SK-N-SH (cell line): Measurements from ENCODE around the gene DLX1. TPM values are rescaled to one million over a fixed set of nuclear protein-coding genes. Genes with fewer than 3 reads are reported as not detected.

Source experiments
- CTCF ChIA-PET: fragments of 300-600, 350-600 bp; formaldehyde crosslinking; extraction: SDS; loops from one replicate; lab custom pipeline; 2021; lab: Yijun Ruan, JAX
- POLR2A ChIA-PET: fragments of 350-600 bp; sonication (Branson Sonifier 250); formaldehyde crosslinking; extraction: SDS; loops from one replicate; lab custom pipeline; 2020; ENCODE audit warnings: antibody characterized with exemption, inconsistent platforms; lab: Yijun Ruan, JAX
- DNase-seq: peaks from one replicate; pipeline ENCODE4 v3.0.0; 2012
- H2AFZ ChIP-seq: fragments of 200-600 bp; sonication (generic); 2 replicates; pipeline ENCODE4 v1.8.1; 2016; ENCODE audit warnings: antibody characterized with exemption, mild to moderate bottlenecking, low read depth
- H3F3A ChIP-seq: fragments of 200-600 bp; sonication (generic); replicated peaks from 2 replicates; pipeline ENCODE3; 2016; ENCODE audit warnings: antibody characterized with exemption, mild to moderate bottlenecking; ENCODE audit not compliant: insufficient read depth
- H3K27ac ChIP-seq, 2 experiments: fragments of 200-500 bp in 1 of 2; fragments of 200-600 bp in 1 of 2; sonication (Bioruptor generic) in 1 of 2; sonication (generic), shearing (Covaris generic) in 1 of 2; 2 replicates each; pipeline versions ENCODE4 v1.5.1 to v1.6.1; 2014 to 2016; ENCODE audit warnings: low read depth in 2 of 2, inconsistent platforms in 1 of 2, low read length in 1 of 2, mild to moderate bottlenecking in 1 of 2, mixed read lengths in 1 of 2
- H3K27me3 ChIP-seq: fragments of 200-600 bp; sonication (generic), shearing (Covaris generic); 2 replicates; pipeline ENCODE4 v1.6.1; 2016; ENCODE audit warnings: mixed run types; ENCODE audit not compliant: insufficient read depth
- H3K36me3 ChIP-seq, 2 experiments: fragments of 200-500 bp in 1 of 2; fragments of 200-600 bp in 1 of 2; sonication (Bioruptor generic) in 1 of 2; sonication (generic) in 1 of 2; replicated peaks in 1 of 2; 2 replicates each; pipeline versions ENCODE3 to v1.5.1; 2014 to 2016; ENCODE audit warnings: low read length in 1 of 2, mild to moderate bottlenecking in 1 of 2; ENCODE audit not compliant: insufficient read depth in 2 of 2, control insufficient read depth in 1 of 2
- H3K4me1 ChIP-seq, 2 experiments: fragments of 200-500 bp in 1 of 2; fragments of 200-600 bp in 1 of 2; sonication (Bioruptor generic) in 1 of 2; sonication (generic), shearing (Covaris generic) in 1 of 2; 2 replicates each; pipeline versions ENCODE4 v1.5.1 to v1.6.1; 2014 to 2016; ENCODE audit warnings: low read depth in 1 of 2, low read length in 1 of 2, mixed run types in 1 of 2; ENCODE audit not compliant: insufficient read depth in 2 of 2, control insufficient read depth in 1 of 2
- H3K4me2 ChIP-seq: fragments of 200-600 bp; sonication (generic), shearing (Covaris generic); 2 replicates; pipeline ENCODE4 v1.6.1; 2017; ENCODE audit warnings: mixed run types
- H3K4me3 ChIP-seq, 2 experiments: fragments of 200-500 bp in 1 of 2; fragments of 200-600 bp in 1 of 2; sonication (Bioruptor generic) in 1 of 2; sonication (generic), shearing (Covaris generic) in 1 of 2; 2 replicates each; pipeline versions ENCODE4 v1.5.1 to v1.8.1; 2014 to 2016; ENCODE audit warnings: low read depth in 2 of 2, inconsistent platforms in 1 of 2, low read length in 1 of 2, mild to moderate bottlenecking in 1 of 2, mixed read lengths in 1 of 2, moderate library complexity in 1 of 2
- H3K79me2 ChIP-seq: fragments of 200-600 bp; sonication (generic); 2 replicates; pipeline ENCODE4 v1.8.1; 2017; ENCODE audit warnings: mild to moderate bottlenecking; ENCODE audit not compliant: insufficient read depth
- H3K9ac ChIP-seq: fragments of 200-600 bp; sonication (generic); 2 replicates; pipeline ENCODE4 v1.6.1; 2017; ENCODE audit warnings: mixed run types
- H3K9me2 ChIP-seq: fragments of 200-600 bp; sonication (generic); 2 replicates; pipeline ENCODE4 v1.6.1; 2017; ENCODE audit warnings: mixed run types
- H3K9me3 ChIP-seq: fragments of 200-600 bp; sonication (generic); 2 replicates; pipeline ENCODE4 v1.6.1; 2017; ENCODE audit warnings: mixed run types, mild to moderate bottlenecking, moderate library complexity
- H4K20me1 ChIP-seq: fragments of 200-600 bp; sonication (generic); 2 replicates; pipeline ENCODE4 v1.6.1; 2017; ENCODE audit warnings: mild to moderate bottlenecking, mixed run types; ENCODE audit not compliant: insufficient read depth
- FOSL2 ChIP-seq: IDR thresholded peaks from 2 replicates; pipeline ENCODE4 v1.4.0; 2012; ENCODE audit warnings: low read depth, mild to moderate bottlenecking, moderate library complexity, borderline replicate concordance
- GABPA ChIP-seq: IDR thresholded peaks from 2 replicates; pipeline ENCODE4 v1.4.0; 2012; ENCODE audit warnings: low read depth, mild to moderate bottlenecking
- MXI1 ChIP-seq: IDR thresholded peaks from 2 replicates; pipeline ENCODE4 v1.6.1; 2012; ENCODE audit warnings: mild to moderate bottlenecking, low read depth, low read length, improper control_type of control experiment
- NFIC ChIP-seq: IDR thresholded peaks from 2 replicates; pipeline ENCODE4 v1.4.0; 2012; ENCODE audit warnings: borderline replicate concordance
- POLR2AphosphoS5 ChIP-seq: IDR thresholded peaks from 2 replicates; pipeline ENCODE4 v1.6.1; 2012; ENCODE audit warnings: low read depth, low read length
- RCOR1 ChIP-seq: fragments of 150-350 bp; IDR thresholded peaks from 2 replicates; pipeline ENCODE4 v1.6.1; 2017; ENCODE audit warnings: antibody characterized with exemption, low read length
- SMC3 ChIP-seq: IDR thresholded peaks from 2 replicates; pipeline ENCODE4 v1.6.1; 2012; ENCODE audit warnings: low read depth, low read length, improper control_type of control experiment
- USF1 ChIP-seq: IDR thresholded peaks from 2 replicates; pipeline ENCODE4 v1.4.0; 2012; ENCODE audit warnings: low read depth, borderline replicate concordance
- WGBS: methylation state at CpG from one replicate; pipeline ENCODE4 v1.1.6; 2017; ENCODE audit warnings: low lambda C conversion rate; 5-methylcytosine and 5-hydroxymethylcytosine counted together
- polyA plus RNA-seq, 3 experiments: library from polyadenylated mRNA; depleted of rRNA; stranded (reverse); fragments of >200 nt; gene quantifications; 2 replicates each; pipeline ENCODE4 v1.2.3, GENCODE V29; 2012
- TF ChIP-seq, protein P1 (sequence below): fragments of 150-350 bp; IDR thresholded peaks from 2 replicates; pipeline ENCODE4 v1.6.1; 2016; ENCODE audit warnings: mild to moderate bottlenecking, low read depth, low read length
- TF ChIP-seq, protein P2 (sequence below): fragments of 150-350 bp; IDR thresholded peaks from 2 replicates; pipeline ENCODE4 v1.6.1; 2017; ENCODE audit warnings: antibody characterized with exemption, low read length, low read depth, borderline replicate concordance

Gene DLX1
- polyA plus RNA-seq, 1 of the 3 experiments (the other 2 are of a cell fraction), result 0.07 TPM

- peaks cover 6 to 15% of the 10 kb centered on the region in 2 experiments; a peak in 2 of 4 replicates for H3K4me1 ChIP-seq
- peaks cover 90% of the 10 kb centered on the region for H3K27me3 ChIP-seq
- ChIA-PET POLR2A (no interaction called here), CTCF (interaction anchor here (1.0 to 1.7 kb wide), 6 partner anchors 8 to 518 kb away, joined by 3 to 5 read pairs (median 3); partner anchors contain the start of gene DLX2)
- no peak overlapping the region for H3K9ac ChIP-seq
- no peaks in the 10 kb centered on the region for H3K9me2 ChIP-seq
- H3K27ac ChIP-seq, result no peak overlapping the region
- TF ChIP-seq, protein P1, sequence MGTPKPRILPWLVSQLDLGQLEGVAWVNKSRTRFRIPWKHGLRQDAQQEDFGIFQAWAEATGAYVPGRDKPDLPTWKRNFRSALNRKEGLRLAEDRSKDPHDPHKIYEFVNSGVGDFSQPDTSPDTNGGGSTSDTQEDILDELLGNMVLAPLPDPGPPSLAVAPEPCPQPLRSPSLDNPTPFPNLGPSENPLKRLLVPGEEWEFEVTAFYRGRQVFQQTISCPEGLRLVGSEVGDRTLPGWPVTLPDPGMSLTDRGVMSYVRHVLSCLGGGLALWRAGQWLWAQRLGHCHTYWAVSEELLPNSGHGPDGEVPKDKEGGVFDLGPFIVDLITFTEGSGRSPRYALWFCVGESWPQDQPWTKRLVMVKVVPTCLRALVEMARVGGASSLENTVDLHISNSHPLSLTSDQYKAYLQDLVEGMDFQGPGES, result no peak
- no peak for TF ChIP-seq SMC3
- TF ChIP-seq MXI1, result no peak
- TF ChIP-seq, protein P2, sequence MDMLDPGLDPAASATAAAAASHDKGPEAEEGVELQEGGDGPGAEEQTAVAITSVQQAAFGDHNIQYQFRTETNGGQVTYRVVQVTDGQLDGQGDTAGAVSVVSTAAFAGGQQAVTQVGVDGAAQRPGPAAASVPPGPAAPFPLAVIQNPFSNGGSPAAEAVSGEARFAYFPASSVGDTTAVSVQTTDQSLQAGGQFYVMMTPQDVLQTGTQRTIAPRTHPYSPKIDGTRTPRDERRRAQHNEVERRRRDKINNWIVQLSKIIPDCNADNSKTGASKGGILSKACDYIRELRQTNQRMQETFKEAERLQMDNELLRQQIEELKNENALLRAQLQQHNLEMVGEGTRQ, result no peak
- TF ChIP-seq RCOR1, result no peak
- TF ChIP-seq GABPA, result no peak
- no peak for TF ChIP-seq USF1
- TF ChIP-seq FOSL2, result no peak
- TF ChIP-seq POLR2AphosphoS5, result no peak
- no peak overlapping the region for H3K4me3 ChIP-seq
- peaks cover 17% of the 10 kb centered on the region for H3F3A ChIP-seq
- H3K4me2 ChIP-seq, result no peak overlapping the region
- 0 out of 2 replicates have a peak, but pooled peaks cover 18% of the 10 kb centered on the region for H4K20me1 ChIP-seq
- no peaks in the 10 kb centered on the region for H3K79me2 ChIP-seq
- no peaks in the 10 kb centered on the region for H3K36me3 ChIP-seq
- no peaks in the 10 kb centered on the region for H3K9me3 ChIP-seq
- peak; percentile 14 for DNase-seq
- WGBS, result 23% methylated on average over 11 of the region's 11 CpGs
- no peak overlapping the region for H2AFZ ChIP-seq
These were observed 6.7 kb downstream of the DLX1 start for GRCh38 chr2:172091761-172092566.

DNA sequence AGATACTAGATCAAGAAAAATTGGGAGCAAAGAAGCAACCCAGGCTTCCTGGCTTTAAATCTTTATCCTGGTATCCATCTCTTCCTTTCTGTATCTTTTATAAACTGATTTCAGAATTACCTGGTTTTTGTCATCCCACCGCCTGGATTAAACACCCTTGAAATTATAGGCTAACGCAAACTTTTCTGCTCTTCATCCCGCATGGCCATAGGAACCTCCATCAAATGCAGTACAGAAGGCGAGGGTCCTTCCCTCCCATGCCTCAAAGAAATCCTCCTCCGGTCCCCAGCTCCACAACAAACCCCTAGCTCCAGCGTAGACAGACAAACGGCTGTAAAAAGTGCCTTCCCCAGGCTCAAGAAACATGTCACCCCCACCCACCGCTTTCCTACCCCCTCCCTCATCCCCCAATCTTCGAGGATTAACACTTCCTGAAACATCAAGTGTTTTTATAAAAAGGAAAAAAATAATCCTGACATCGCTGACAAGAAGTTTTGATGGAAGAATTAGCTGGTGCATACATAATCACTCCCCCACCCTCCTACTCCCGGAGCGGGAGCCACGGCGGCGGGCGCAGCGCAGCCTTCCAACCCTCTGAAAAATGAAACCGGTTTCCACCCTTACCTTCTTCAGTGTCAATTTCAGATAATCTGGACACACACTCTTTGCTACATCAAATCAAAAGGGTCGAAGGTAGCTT lies 7.6 kb downstream of the DLX1 start:
- Histone ChIP-seq H3K4me3 (no peak overlapping the region), H3K27me3 (peaks cover 85% of the 10 kb centered on the region)
- CTCF ChIA-PET, result interaction anchor here (1.0 to 1.5 kb wide), 4 partner anchors 9 to 14 kb away, joined by 3 to 5 read pairs (median 4); no protein-coding TSS in a partner anchor

More for the DNA sequence above, 7.6 kb downstream of the DLX1 start:
- H3K4me1 ChIP-seq, result peaks cover 15 to 17% of the 10 kb centered on the region in 2 experiments; a peak in 2 of 4 replicates
- H3K4me2 ChIP-seq, result no peak overlapping the region
- H3F3A ChIP-seq, result peaks cover 17% of the 10 kb centered on the region
- H3K79me2 ChIP-seq, result no peaks in the 10 kb centered on the region
- H3K36me3 ChIP-seq, result no peaks in the 10 kb centered on the region
- 0 out of 2 replicates have a peak, but pooled peaks cover 18% of the 10 kb centered on the region for H4K20me1 ChIP-seq
- POLR2A ChIA-PET, result no interaction called here
- WGBS, result 10% methylated on average over 19 of the region's 19 CpGs
- no peak overlapping the region for H3K9ac ChIP-seq
- H3K9me3 ChIP-seq, result no peaks in the 10 kb centered on the region
- peak; percentile 39 for DNase-seq
- H3K27ac ChIP-seq, result no peak overlapping the region
- no peak overlapping the region for H2AFZ ChIP-seq
- H3K9me2 ChIP-seq, result no peaks in the 10 kb centered on the region
- TF ChIP-seq NFIC (no peak), GABPA (no peak)
